GM12872 (cell line): ENCODE data around the gene DIAPH2.

Experiments used
- CTCF ChIP-seq: IDR thresholded peaks from 3 replicates; pipeline ENCODE4 v1.5.1; 2011; ENCODE audit warnings: low read depth, mild to moderate bottlenecking, low read length, moderate library complexity; ENCODE audit not compliant: insufficient read depth

Gene DIAPH2

GRCh38 chrX:96688789-96689188 is 4.1 kb downstream of the DIAPH2 start:
- TF ChIP-seq CTCF = no peak

GRCh38 chrX:96689991-96690390 is 5.3 kb downstream of the DIAPH2 start:
- no peak for TF ChIP-seq CTCF

GRCh38 chrX:96692454-96692853 is 7.8 kb downstream of the DIAPH2 start:
- TF ChIP-seq CTCF = no peak

- TF ChIP-seq CTCF = no peak
Measured at GRCh38 chrX:96692890-96693289, 8.2 kb downstream of the DIAPH2 start.

- no peak for TF ChIP-seq CTCF
Measured at GRCh38 chrX:96693407-96693806, 8.8 kb downstream of the DIAPH2 start.

- TF ChIP-seq CTCF = no peak
Measured at GRCh38 chrX:96696462-96696861, 11.8 kb downstream of the DIAPH2 start.

- TF ChIP-seq CTCF = no peak
Measured at GRCh38 chrX:96700625-96701024, 16.0 kb downstream of the DIAPH2 start.

GRCh38 chrX:96703379-96703778 is 18.7 kb downstream of the DIAPH2 start:
- TF ChIP-seq CTCF = no peak
